Measurements from ENCODE around the gene NRP1.
A peak's percentile ranks its signal among the peaks of the same experiment; 100 is the strongest.

The NRP1 gene

GRCh38 chr10:33183655-33184054, 150.8 kb downstream of the NRP1 start:
- DNase-seq (ENCODE audit: low read depth): no peak

- DNase-seq (ENCODE audit: low read depth): no peak
Observed at GRCh38 chr10:33180921-33181320, 153.5 kb downstream of the NRP1 start.

- DNase-seq (ENCODE audit: low read depth): no peak
Observed at GRCh38 chr10:33180390-33180789, 154.1 kb downstream of the NRP1 start.

GRCh38 chr10:33179067-33179466, 155.4 kb downstream of the NRP1 start:
- DNase-seq (ENCODE audit: low read depth): no peak

- no peak for DNase-seq (ENCODE audit: low read depth)
Observed at GRCh38 chr10:33178026-33178755, 156.3 kb downstream of the NRP1 start.

- no peak for DNase-seq (ENCODE audit: low read depth)
Observed at GRCh38 chr10:33176688-33177087, 157.8 kb downstream of the NRP1 start.

GRCh38 chr10:33174674-33175434, 159.6 kb downstream of the NRP1 start:
- no peak for DNase-seq (ENCODE audit: low read depth)

GRCh38 chr10:33165911-33166310, 168.6 kb downstream of the NRP1 start:
- DNase-seq (ENCODE audit: low read depth): no peak

GRCh38 chr10:33164060-33164709, 170.3 kb downstream of the NRP1 start:
- DNase-seq (ENCODE audit: low read depth): no peak

GRCh38 chr10:33162248-33162575, 172.3 kb downstream of the NRP1 start:
- no peak for DNase-seq (ENCODE audit: low read depth)

- DNase-seq (ENCODE audit: low read depth): no peak
Observed at GRCh38 chr10:33161550-33162247, 172.8 kb downstream of the NRP1 start.

GRCh38 chr10:33160151-33160550, 174.3 kb downstream of the NRP1 start:
- no peak for DNase-seq (ENCODE audit: low read depth)

GRCh38 chr10:33157103-33157502, 177.4 kb downstream of the NRP1 start:
- DNase-seq (ENCODE audit: low read depth): no peak

- DNase-seq (ENCODE audit: low read depth): peak; percentile 23
Observed at GRCh38 chr10:33155720-33156638, 178.5 kb downstream of the NRP1 start.

- DNase-seq (ENCODE audit: low read depth): no peak
Observed at GRCh38 chr10:33154590-33154989, 179.9 kb downstream of the NRP1 start.

- no peak for DNase-seq (ENCODE audit: low read depth)
Observed at GRCh38 chr10:33153968-33154327, 180.5 kb downstream of the NRP1 start.

GRCh38 chr10:33153251-33153967, 181.1 kb downstream of the NRP1 start:
- DNase-seq (ENCODE audit: low read depth): no peak

GRCh38 chr10:33152750-33153149, 181.7 kb downstream of the NRP1 start:
- DNase-seq (ENCODE audit: low read depth): no peak

- DNase-seq (ENCODE audit: low read depth): no peak
Observed at GRCh38 chr10:33152146-33152545, 182.3 kb downstream of the NRP1 start.

GRCh38 chr10:33151344-33151864, 183.1 kb downstream of the NRP1 start:
- DNase-seq (ENCODE audit: low read depth): no peak

GRCh38 chr10:33150889-33151288, 183.6 kb downstream of the NRP1 start:
- no peak for DNase-seq (ENCODE audit: low read depth)
